ENCODE results near the gene CMSS1.

CMSS1 gene

DNA sequence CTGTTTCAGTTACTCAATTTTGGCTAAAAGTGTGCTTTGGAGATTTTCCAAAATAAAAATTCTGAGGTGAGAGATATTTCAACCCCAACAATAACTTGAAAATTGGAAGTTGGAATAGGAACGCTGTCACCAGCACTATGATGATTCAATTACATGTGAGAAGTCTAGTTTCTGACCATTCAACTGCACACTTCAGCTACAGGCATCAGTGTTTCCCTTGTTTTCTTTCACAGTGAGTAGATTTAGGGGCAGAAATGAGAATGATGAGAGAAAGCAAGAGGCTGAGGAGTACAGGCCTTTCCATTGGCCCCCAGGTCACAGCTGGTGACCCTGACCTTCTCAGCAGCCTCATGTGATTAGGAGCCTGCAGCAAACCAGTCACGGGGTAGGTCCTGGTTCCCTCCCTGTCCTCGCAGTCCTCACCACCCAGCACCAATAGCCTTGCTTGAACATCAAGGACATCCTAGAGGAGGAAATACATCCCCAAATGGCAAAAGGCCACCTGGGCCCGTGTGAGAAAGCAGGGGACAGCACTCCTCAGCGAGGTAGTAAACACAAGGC, 306.6 kb downstream of the CMSS1 start:
- DNase-seq (ENCODE audit: extremely low read depth, low read depth), result no peak
- no peak overlapping the region for H3K4me3 ChIP-seq (replicated peaks; ENCODE audit: low read depth, low read length)
- TF ChIP-seq, protein P1, sequence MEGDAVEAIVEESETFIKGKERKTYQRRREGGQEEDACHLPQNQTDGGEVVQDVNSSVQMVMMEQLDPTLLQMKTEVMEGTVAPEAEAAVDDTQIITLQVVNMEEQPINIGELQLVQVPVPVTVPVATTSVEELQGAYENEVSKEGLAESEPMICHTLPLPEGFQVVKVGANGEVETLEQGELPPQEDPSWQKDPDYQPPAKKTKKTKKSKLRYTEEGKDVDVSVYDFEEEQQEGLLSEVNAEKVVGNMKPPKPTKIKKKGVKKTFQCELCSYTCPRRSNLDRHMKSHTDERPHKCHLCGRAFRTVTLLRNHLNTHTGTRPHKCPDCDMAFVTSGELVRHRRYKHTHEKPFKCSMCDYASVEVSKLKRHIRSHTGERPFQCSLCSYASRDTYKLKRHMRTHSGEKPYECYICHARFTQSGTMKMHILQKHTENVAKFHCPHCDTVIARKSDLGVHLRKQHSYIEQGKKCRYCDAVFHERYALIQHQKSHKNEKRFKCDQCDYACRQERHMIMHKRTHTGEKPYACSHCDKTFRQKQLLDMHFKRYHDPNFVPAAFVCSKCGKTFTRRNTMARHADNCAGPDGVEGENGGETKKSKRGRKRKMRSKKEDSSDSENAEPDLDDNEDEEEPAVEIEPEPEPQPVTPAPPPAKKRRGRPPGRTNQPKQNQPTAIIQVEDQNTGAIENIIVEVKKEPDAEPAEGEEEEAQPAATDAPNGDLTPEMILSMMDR (IDR thresholded peaks at IDR 0.05; ENCODE audit: low read depth, low read length, missing control alignments), result no peak

- H3K4me3 ChIP-seq (replicated peaks; ENCODE audit: low read depth, low read length), result no peak overlapping the region
- no peak for DNase-seq (ENCODE audit: extremely low read depth, low read depth)
- TF ChIP-seq, protein P1 (IDR thresholded peaks at IDR 0.05; ENCODE audit: low read depth, low read length, missing control alignments), result no peak
Observed at GRCh38 chr3:100125161-100125938, 307.7 kb downstream of the CMSS1 start.

DNA sequence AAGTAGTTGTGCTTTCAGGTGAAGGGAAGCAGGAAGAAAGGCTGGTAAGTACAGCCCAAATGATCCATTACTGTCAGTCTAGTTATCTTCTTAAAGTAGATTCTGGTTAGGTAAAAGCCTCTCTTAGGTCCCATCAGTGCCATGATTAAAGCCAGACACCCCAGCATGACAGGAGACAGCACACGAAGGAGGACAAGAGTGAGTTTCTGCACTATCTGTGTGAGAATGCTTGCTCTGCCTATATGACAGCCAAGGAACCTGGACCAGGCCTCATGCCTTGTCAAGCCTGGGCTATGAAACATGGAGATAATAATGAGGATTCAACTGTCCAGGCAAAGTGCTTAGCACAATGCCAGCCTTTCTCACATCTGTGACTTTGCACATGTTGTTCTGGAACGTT, 310.1 kb downstream of the CMSS1 start:
- H3K4me3 ChIP-seq (replicated peaks; ENCODE audit: low read depth, low read length), result no peak overlapping the region
- no peak for DNase-seq (ENCODE audit: extremely low read depth, low read depth)
- TF ChIP-seq, protein P1 (IDR thresholded peaks at IDR 0.05; ENCODE audit: low read depth, low read length, missing control alignments), result no peak

DNA sequence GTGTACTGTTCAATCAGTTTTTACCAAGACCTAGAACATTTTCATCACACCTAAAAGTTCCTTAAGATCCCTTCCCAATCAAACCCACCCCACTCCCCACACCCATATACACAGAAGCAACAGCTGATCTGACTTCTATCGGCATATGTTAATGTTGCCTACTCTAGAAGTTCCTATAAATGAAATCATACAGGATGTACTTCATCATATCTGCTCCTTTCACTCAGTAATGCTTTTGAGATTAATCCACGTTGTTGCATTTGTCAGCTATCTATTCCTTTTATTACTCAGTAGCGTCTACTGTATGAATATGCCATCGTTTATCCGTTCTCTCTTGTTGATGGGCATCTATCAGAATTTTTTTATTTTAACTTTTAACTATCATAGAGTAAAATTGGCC, 310.9 kb downstream of the CMSS1 start:
- TF ChIP-seq, protein P1 (IDR thresholded peaks at IDR 0.05; ENCODE audit: low read depth, low read length, missing control alignments), result no peak
- H3K4me3 ChIP-seq (replicated peaks; ENCODE audit: low read depth, low read length), result no peak overlapping the region
- no peak for DNase-seq (ENCODE audit: extremely low read depth, low read depth)

DNA sequence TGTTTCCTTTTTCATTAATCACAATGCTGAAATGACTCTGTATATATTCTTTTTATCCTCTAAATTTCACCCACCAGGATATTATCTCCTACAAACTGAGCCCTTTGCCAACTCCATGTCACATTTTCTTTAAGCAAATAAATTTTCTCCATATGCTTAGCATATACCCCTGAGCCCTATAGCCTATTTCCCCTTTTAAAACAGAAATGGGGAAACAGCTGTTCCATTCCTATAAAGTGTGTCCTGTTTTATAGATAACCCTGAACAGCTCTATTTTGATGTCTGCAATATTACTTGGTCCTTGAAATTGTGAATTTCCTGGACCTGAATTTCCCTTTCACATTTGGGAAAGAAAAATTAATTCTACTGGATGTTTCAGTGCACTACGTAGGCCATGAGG, 312.3 kb downstream of the CMSS1 start:
- DNase-seq (ENCODE audit: extremely low read depth, low read depth), result no peak
- TF ChIP-seq, protein P1 (IDR thresholded peaks at IDR 0.05; ENCODE audit: low read depth, low read length, missing control alignments), result no peak
- H3K4me3 ChIP-seq (replicated peaks; ENCODE audit: low read depth, low read length), result no peak overlapping the region

DNA sequence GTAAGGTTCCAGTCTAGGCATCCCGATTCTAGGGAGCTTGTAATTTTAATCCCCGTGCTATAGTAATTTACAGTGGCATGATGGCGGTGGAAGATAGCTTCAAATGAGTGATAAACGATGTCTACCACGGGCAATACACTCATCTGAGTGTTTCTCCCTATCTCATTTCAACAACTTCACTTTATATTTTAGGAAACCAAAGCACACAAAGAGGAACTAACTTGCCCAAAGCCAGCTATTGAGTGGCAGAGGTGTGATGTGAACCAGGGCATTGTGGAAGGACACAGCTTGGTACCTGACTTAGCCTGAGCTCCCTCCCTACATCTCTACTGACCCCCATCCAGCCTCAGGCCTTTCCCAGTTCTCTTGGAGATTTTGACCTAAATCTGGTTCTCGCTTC, 313.6 kb downstream of the CMSS1 start:
- H3K4me3 ChIP-seq (replicated peaks; ENCODE audit: low read depth, low read length), result no peak overlapping the region
- no peak for DNase-seq (ENCODE audit: extremely low read depth, low read depth)
- TF ChIP-seq, protein P1 (IDR thresholded peaks at IDR 0.05; ENCODE audit: low read depth, low read length, missing control alignments), result no peak
